Calu3 (cell line): ENCODE results near the gene TRIM31. TPM values are rescaled to one million over a fixed set of nuclear protein-coding genes. Genes with fewer than 3 reads are reported as not detected.

Experiments used
- BruUV-seq: library from RNA; stranded (reverse); fragments of 400-500 nt; replicated peaks from 2 replicates; lab custom pipeline; 2021; lab: Mats Ljungman, UMichigan
- CTCF ChIA-PET: fragments of 300-600 bp; sonication (Branson Sonifier 250); formaldehyde crosslinking; loops from one replicate; lab custom pipeline; 2022; ENCODE audit warnings: antibody characterized with exemption; lab: Charles Lee
- DNase-seq: peaks from one replicate; pipeline ENCODE4 v3.0.0; 2022
- H3K27ac Mint-ChIP-seq: one replicate; pipeline ENCODE4 v1.8.0; 2022; ENCODE audit warnings: mixed read lengths; ENCODE audit not compliant: unreplicated experiment
- H3K27me3 Mint-ChIP-seq: one replicate; pipeline ENCODE4 v1.8.0; 2022; ENCODE audit warnings: mixed read lengths; ENCODE audit not compliant: unreplicated experiment
- H3K36me3 Mint-ChIP-seq: one replicate; pipeline ENCODE4 v1.8.0; 2022; ENCODE audit warnings: mild to moderate bottlenecking, moderate library complexity, mixed read lengths; ENCODE audit not compliant: insufficient read depth, unreplicated experiment
- H3K4me1 Mint-ChIP-seq: one replicate; pipeline ENCODE4 v1.8.0; 2022; ENCODE audit warnings: mild to moderate bottlenecking, low read depth, mixed read lengths; ENCODE audit not compliant: unreplicated experiment
- H3K4me3 Mint-ChIP-seq: one replicate; pipeline ENCODE4 v1.8.0; 2022; ENCODE audit warnings: mild to moderate bottlenecking, low read depth, moderate library complexity, mixed read lengths; ENCODE audit not compliant: unreplicated experiment
- H3K9me3 Mint-ChIP-seq: one replicate; pipeline ENCODE4 v1.8.0; 2022; ENCODE audit warnings: low read depth, mixed read lengths; ENCODE audit not compliant: unreplicated experiment
- CTCF ChIP-seq: fragments of 200-600 bp; IDR thresholded peaks from one replicate; pipeline ENCODE4 v1.8.0; 2022; ENCODE audit warnings: antibody characterized with exemption; ENCODE audit not compliant: unreplicated experiment
- intact Hi-C: fragments of 100-400 bp; cut with micrococcal nuclease; formaldehyde crosslinking; loops from one replicate; pipeline ENCODE4 v1.10.0; 2022; ENCODE audit not compliant: unreplicated experiment
- total RNA-seq: library from RNA; stranded (reverse); gene quantifications from 2 replicates; pipeline ENCODE4 v1.2.3, GENCODE V29; 2022

TRIM31 gene
- total RNA-seq, 1 experiment from 2014 or later: 161 TPM

- CTCF ChIA-PET: no interaction called here
- intact Hi-C loops: no loop called here
- peaks cover 60% of the 10 kb centered on the region for H3K4me1 Mint-ChIP-seq
- no peak for DNase-seq
- H3K36me3 Mint-ChIP-seq: peaks cover 71% of the 10 kb centered on the region
- H3K27me3 Mint-ChIP-seq: peaks cover 51% of the 10 kb centered on the region
- BruUV-seq: no TSS peak
- H3K4me3 Mint-ChIP-seq: no peak overlapping the region
- peak overlapping the region; percentile 15 for H3K27ac Mint-ChIP-seq
- no peaks in the 10 kb centered on the region for H3K9me3 Mint-ChIP-seq
- no peak for TF ChIP-seq CTCF
Observed at GRCh38 chr6:30071081-30071818, 41.6 kb downstream of the TRIM31 start.

- CTCF ChIA-PET: no interaction called here
- H3K4me3 Mint-ChIP-seq: peak overlapping the region; percentile 82
- peaks cover 48% of the 10 kb centered on the region for H3K4me1 Mint-ChIP-seq
- intact Hi-C loops: loop anchor here (2.0 kb wide), 1 partner anchor 35 kb away; no protein-coding TSS in a partner anchor
- BruUV-seq: TSS peak; percentile 16
- H3K27ac Mint-ChIP-seq: peak overlapping the region; percentile 99
- no peak for TF ChIP-seq CTCF
- H3K9me3 Mint-ChIP-seq: no peaks in the 10 kb centered on the region
- no peak for DNase-seq
- H3K27me3 Mint-ChIP-seq: peaks cover 15% of the 10 kb centered on the region
- peaks cover 45% of the 10 kb centered on the region for H3K36me3 Mint-ChIP-seq
Observed at GRCh38 chr6:30067460-30068139, 45.3 kb downstream of the TRIM31 start.

GRCh38 chr6:30066577-30067459 lies 46.1 kb downstream of the TRIM31 start, which contains the start of gene PPP1R11:
PPP1R11 (plus strand) TSS chr6:30067198; CDS start chr6:30067411, 213 bp downstream.
- H3K36me3 Mint-ChIP-seq: peaks cover 42% of the 10 kb centered on the region
- TF ChIP-seq CTCF: no peak
- peak within 1 kb of the TSS; percentile 82 for H3K4me3 Mint-ChIP-seq
- no peaks in the 10 kb centered on the region for H3K9me3 Mint-ChIP-seq
- CTCF ChIA-PET: interaction anchor here (1.3 kb wide), 2 partner anchors 25 to 64 kb away, joined by 4 to 6 read pairs; no protein-coding TSS in a partner anchor
- H3K27me3 Mint-ChIP-seq: peaks cover 7% of the 10 kb centered on the region
- no TSS peak for BruUV-seq
- intact Hi-C loops: loop anchor here (2.0 kb wide), 1 partner anchor 36 kb away; no protein-coding TSS in a partner anchor
- H3K4me1 Mint-ChIP-seq: peaks cover 42% of the 10 kb centered on the region
- H3K27ac Mint-ChIP-seq: peak within 1 kb of the TSS; percentile 99
- peak; percentile 98 for DNase-seq

- H3K4me3 Mint-ChIP-seq: peak overlapping the region; percentile 82
- H3K36me3 Mint-ChIP-seq: peaks cover 46% of the 10 kb centered on the region
- no TSS peak for BruUV-seq
- H3K4me1 Mint-ChIP-seq: peaks cover 39% of the 10 kb centered on the region
- H3K27ac Mint-ChIP-seq: peak overlapping the region; percentile 99
- CTCF ChIA-PET: interaction anchor here (1.3 kb wide), 2 partner anchors 26 to 65 kb away, joined by 4 to 6 read pairs; no protein-coding TSS in a partner anchor
- intact Hi-C loops: loop anchor here (2.0 kb wide), 1 partner anchor 37 kb away; no protein-coding TSS in a partner anchor
- H3K27me3 Mint-ChIP-seq: no peaks in the 10 kb centered on the region
- no peak for TF ChIP-seq CTCF
- DNase-seq: no peak
- H3K9me3 Mint-ChIP-seq: no peaks in the 10 kb centered on the region
Observed at GRCh38 chr6:30066082-30066481, 46.8 kb downstream of the TRIM31 start.
